HUES6 (cell line): ENCODE data around the gene FAM200C.
"Not testable (repeated sequence)": the region's sequence is repeated elsewhere in the genome, so short reads cannot be mapped to it uniquely, and the experiment has no call there.

Source experiments
- H3K27ac ChIP-seq: 2 replicates; pipeline ENCODE4 v1.7.0; 2013; ENCODE audit warnings: low read depth, mild to moderate bottlenecking, low read length, inconsistent platforms
- H3K27me3 ChIP-seq: 2 replicates; pipeline ENCODE4 v1.6.1; 2013; ENCODE audit warnings: low read length; ENCODE audit not compliant: control insufficient read depth, insufficient read depth
- H3K36me3 ChIP-seq: 2 replicates; pipeline ENCODE4 v1.6.1; 2013; ENCODE audit warnings: low read length; ENCODE audit not compliant: control insufficient read depth, insufficient read depth
- H3K4me1 ChIP-seq: 2 replicates; pipeline ENCODE4 v1.6.1; 2013; ENCODE audit warnings: low read length; ENCODE audit not compliant: control insufficient read depth, insufficient read depth
- H3K4me3 ChIP-seq: 2 replicates; pipeline ENCODE4 v1.5.1; 2013; ENCODE audit warnings: low read depth, low read length
- H3K9ac ChIP-seq: one replicate; pipeline ENCODE4 v1.6.1; 2013; ENCODE audit warnings: mild to moderate bottlenecking, low read length
- H3K9me3 ChIP-seq: 2 replicates; pipeline ENCODE4 v1.6.1; 2013; ENCODE audit warnings: low read depth, low read length; ENCODE audit not compliant: control insufficient read depth, insufficient read depth

FAM200C gene

GRCh38 chr5:160437271-160437670 is 37.4 kb upstream of the FAM200C start:
- peaks cover 12% of the 10 kb centered on the region for H3K4me1 ChIP-seq
- H3K27ac ChIP-seq, result no peak overlapping the region
- no peaks in the 10 kb centered on the region for H3K36me3 ChIP-seq
- no peaks in the 10 kb centered on the region for H3K27me3 ChIP-seq
- H3K9ac ChIP-seq, result no peak overlapping the region
- no peak overlapping the region for H3K4me3 ChIP-seq
- H3K9me3 ChIP-seq, result no peaks in the 10 kb centered on the region

GRCh38 chr5:160436661-160437060 is 36.8 kb upstream of the FAM200C start:
- H3K4me3 ChIP-seq, H3K27ac ChIP-seq, H3K36me3 ChIP-seq, H3K9ac ChIP-seq, H3K27me3 ChIP-seq, H3K9me3 ChIP-seq: not testable (repeated sequence)
- peaks cover 12% of the 10 kb centered on the region for H3K4me1 ChIP-seq

GRCh38 chr5:160436017-160436416 is 36.2 kb upstream of the FAM200C start:
- H3K36me3 ChIP-seq, result no peaks in the 10 kb centered on the region
- no peaks in the 10 kb centered on the region for H3K27me3 ChIP-seq
- H3K27ac ChIP-seq, result no peak overlapping the region
- no peaks in the 10 kb centered on the region for H3K9me3 ChIP-seq
- no peak overlapping the region for H3K4me3 ChIP-seq
- H3K9ac ChIP-seq, result no peak overlapping the region
- H3K4me1 ChIP-seq, result peaks cover 12% of the 10 kb centered on the region

- no peak overlapping the region for H3K9ac ChIP-seq
- H3K27me3 ChIP-seq, result no peaks in the 10 kb centered on the region
- H3K9me3 ChIP-seq, result no peaks in the 10 kb centered on the region
- H3K36me3 ChIP-seq, result no peaks in the 10 kb centered on the region
- H3K4me3 ChIP-seq, result no peak overlapping the region
- H3K4me1 ChIP-seq, result peaks cover 12% of the 10 kb centered on the region
- H3K27ac ChIP-seq, result no peak overlapping the region
Observed at GRCh38 chr5:160435532-160435931, 35.7 kb upstream of the FAM200C start.

GRCh38 chr5:160434022-160434531 is 34.2 kb upstream of the FAM200C start:
- Histone ChIP-seq H3K36me3 (peaks cover 4% of the 10 kb centered on the region), H3K27ac (no peak overlapping the region), H3K4me3 (no peak overlapping the region), H3K27me3 (no peaks in the 10 kb centered on the region), H3K4me1 (peaks cover 10% of the 10 kb centered on the region; the same call in 1 of the 2 replicates), H3K9ac (no peak overlapping the region), H3K9me3 (no peaks in the 10 kb centered on the region)

GRCh38 chr5:160432787-160433186 is 32.9 kb upstream of the FAM200C start:
- peaks cover 17% of the 10 kb centered on the region for H3K36me3 ChIP-seq
- no peaks in the 10 kb centered on the region for H3K9me3 ChIP-seq
- no peak overlapping the region for H3K4me3 ChIP-seq
- H3K27ac ChIP-seq, result no peak overlapping the region
- 0 out of 2 replicates have a peak, but pooled peaks cover 6% of the 10 kb centered on the region for H3K4me1 ChIP-seq
- H3K27me3 ChIP-seq, result no peaks in the 10 kb centered on the region
- H3K9ac ChIP-seq, result no peak overlapping the region

- Histone ChIP-seq H3K4me1 (0 out of 2 replicates have a peak, but pooled peaks cover 6% of the 10 kb centered on the region), H3K9ac (no peak overlapping the region), H3K9me3 (no peaks in the 10 kb centered on the region), H3K4me3 (no peak overlapping the region), H3K36me3 (peaks cover 23% of the 10 kb centered on the region), H3K27me3 (no peaks in the 10 kb centered on the region), H3K27ac (no peak overlapping the region)
Observed at GRCh38 chr5:160432196-160432595, 32.3 kb upstream of the FAM200C start.

- H3K27me3 ChIP-seq, result no peaks in the 10 kb centered on the region
- no peak overlapping the region for H3K27ac ChIP-seq
- peaks cover 8% of the 10 kb centered on the region for H3K4me1 ChIP-seq
- no peak overlapping the region for H3K4me3 ChIP-seq
- peaks cover 67% of the 10 kb centered on the region for H3K36me3 ChIP-seq
- H3K9me3 ChIP-seq, result no peaks in the 10 kb centered on the region
- no peak overlapping the region for H3K9ac ChIP-seq
Observed at GRCh38 chr5:160427607-160428006, 27.8 kb upstream of the FAM200C start.

GRCh38 chr5:160423099-160423498 is 23.2 kb upstream of the FAM200C start:
- Histone ChIP-seq H3K9me3 (no peaks in the 10 kb centered on the region), H3K27ac (no peak overlapping the region), H3K4me1 (peaks cover 22% of the 10 kb centered on the region), H3K4me3 (peak overlapping the region; percentile 97), H3K36me3 (peaks cover 54% of the 10 kb centered on the region), H3K9ac (no peak overlapping the region), H3K27me3 (no peaks in the 10 kb centered on the region)

GRCh38 chr5:160421625-160422258 is 21.9 kb upstream of the FAM200C start, which contains the start of gene PTTG1:
TSS of gene PTTG1 (plus strand) at chr5:160421855. CDS start at chr5:160422313, 458 bp downstream.
- peak within 1 kb of the TSS; percentile 97 for H3K4me3 ChIP-seq
- H3K4me1 ChIP-seq, result peaks cover 22% of the 10 kb centered on the region
- H3K9ac ChIP-seq, result peak within 1 kb of the TSS; percentile 83
- peak within 1 kb of the TSS; percentile 70; the same call in 1 of the 2 replicates for H3K27ac ChIP-seq
- H3K36me3 ChIP-seq, result peaks cover 41% of the 10 kb centered on the region
- H3K27me3 ChIP-seq, result no peaks in the 10 kb centered on the region
- H3K9me3 ChIP-seq, result no peaks in the 10 kb centered on the region

GRCh38 chr5:160420331-160420610 is 20.4 kb upstream of the FAM200C start:
- Histone ChIP-seq H3K4me3 (peak overlapping the region; percentile 88; the same call in 1 of the 2 replicates), H3K27ac (no peak overlapping the region), H3K9ac (no peak overlapping the region), H3K27me3 (no peaks in the 10 kb centered on the region), H3K36me3 (peaks cover 27% of the 10 kb centered on the region), H3K4me1 (peaks cover 22% of the 10 kb centered on the region), H3K9me3 (no peaks in the 10 kb centered on the region)
